ENCODE measurements around the gene INAFM2.
A peak's percentile ranks its signal among the peaks of the same experiment; 100 is the strongest.

Gene INAFM2

GRCh38 chr15:40365624-40366456, 42.3 kb downstream of the INAFM2 start:
- no peak for DNase-seq

GRCh38 chr15:40366457-40367370, 43.2 kb downstream of the INAFM2 start:
- DNase-seq: no peak

GRCh38 chr15:40367371-40367685, 43.8 kb downstream of the INAFM2 start:
- DNase-seq: no peak

- peak; percentile 94 for DNase-seq
These were observed 44.5 kb downstream of the INAFM2 start for GRCh38 chr15:40367686-40368611.

GRCh38 chr15:40368719-40369473, 45.4 kb downstream of the INAFM2 start:
- no peak for DNase-seq

GRCh38 chr15:40369474-40369869, 46.0 kb downstream of the INAFM2 start:
- no peak for DNase-seq

GRCh38 chr15:40369971-40370370, 46.5 kb downstream of the INAFM2 start:
- DNase-seq: no peak

- DNase-seq: no peak
These were observed 49.5 kb downstream of the INAFM2 start for GRCh38 chr15:40372981-40373380.

All from GDM1 (cell line).